ENCODE measurements around the gene BTLA. TPM values are rescaled to one million over a fixed set of nuclear protein-coding genes. Genes with fewer than 3 reads are reported as not detected.

The BTLA gene
- polyA plus RNA-seq, 1 donor from 2014 or later = not detected

DNA sequence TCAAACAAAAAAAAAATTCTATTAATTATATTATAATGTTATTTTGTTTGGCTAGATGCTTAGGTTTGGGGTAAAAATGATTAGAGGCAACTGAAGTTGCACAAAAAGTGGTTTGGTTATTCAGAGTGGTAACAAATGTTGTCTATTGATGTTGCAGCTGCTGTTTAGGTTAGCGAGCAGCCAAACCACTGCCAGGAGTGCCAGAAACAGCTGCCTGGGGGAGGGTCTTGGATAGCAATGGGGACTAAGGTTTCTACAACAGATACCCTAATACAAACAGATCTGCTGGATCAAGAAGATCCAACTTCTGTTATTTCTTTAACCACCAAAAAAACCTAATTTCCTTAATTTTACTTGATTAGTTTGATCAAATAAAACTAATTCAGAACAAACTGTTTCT is 26.6 kb downstream of the BTLA start:
- Histone ChIP-seq H3K79me2 (replicated peaks; ENCODE audit: insufficient read depth, low read length) (no peaks in the 10 kb centered on the region), H3K9ac (ENCODE audit: low read length) (no peak overlapping the region), H3K27me3 (ENCODE audit: insufficient read depth, low read depth, low read length) (no peaks in the 10 kb centered on the region), H3K27ac (ENCODE audit: low read length) (no peak overlapping the region), H3K4me2 (ENCODE audit: low read length) (no peak overlapping the region), H3K36me3 (ENCODE audit: insufficient read depth, low read length) (no peaks in the 10 kb centered on the region), H3F3A (ENCODE audit: insufficient read depth, low read length, poor library complexity, severe bottlenecking) (no peaks in the 10 kb centered on the region), H4K20me1 (ENCODE audit: insufficient read depth) (no peaks in the 10 kb centered on the region), H3K9me3 (ENCODE audit: low read length) (no peaks in the 10 kb centered on the region), H3K4me3 (ENCODE audit: low read length) (no peak overlapping the region), H3K9me2 (ENCODE audit: insufficient read depth, low read length) (no peaks in the 10 kb centered on the region), H2AFZ (ENCODE audit: low read depth, low read length) (no peak overlapping the region)
- TF ChIP-seq RAD21 (conservative IDR thresholded peaks at IDR 0.05) = no peak
- TF ChIP-seq EZH2 (IDR thresholded peaks at IDR 0.05; ENCODE audit: borderline replicate concordance, insufficient read depth, low read length, poor library complexity, severe bottlenecking) = no peak
- no peak for TF ChIP-seq TAF1 (IDR thresholded peaks at IDR 0.05; ENCODE audit: low read depth)
- no peak for TF ChIP-seq EP300 (conservative IDR thresholded peaks at IDR 0.05; ENCODE audit: poor library complexity, severe bottlenecking)
- TF ChIP-seq, protein P1, sequence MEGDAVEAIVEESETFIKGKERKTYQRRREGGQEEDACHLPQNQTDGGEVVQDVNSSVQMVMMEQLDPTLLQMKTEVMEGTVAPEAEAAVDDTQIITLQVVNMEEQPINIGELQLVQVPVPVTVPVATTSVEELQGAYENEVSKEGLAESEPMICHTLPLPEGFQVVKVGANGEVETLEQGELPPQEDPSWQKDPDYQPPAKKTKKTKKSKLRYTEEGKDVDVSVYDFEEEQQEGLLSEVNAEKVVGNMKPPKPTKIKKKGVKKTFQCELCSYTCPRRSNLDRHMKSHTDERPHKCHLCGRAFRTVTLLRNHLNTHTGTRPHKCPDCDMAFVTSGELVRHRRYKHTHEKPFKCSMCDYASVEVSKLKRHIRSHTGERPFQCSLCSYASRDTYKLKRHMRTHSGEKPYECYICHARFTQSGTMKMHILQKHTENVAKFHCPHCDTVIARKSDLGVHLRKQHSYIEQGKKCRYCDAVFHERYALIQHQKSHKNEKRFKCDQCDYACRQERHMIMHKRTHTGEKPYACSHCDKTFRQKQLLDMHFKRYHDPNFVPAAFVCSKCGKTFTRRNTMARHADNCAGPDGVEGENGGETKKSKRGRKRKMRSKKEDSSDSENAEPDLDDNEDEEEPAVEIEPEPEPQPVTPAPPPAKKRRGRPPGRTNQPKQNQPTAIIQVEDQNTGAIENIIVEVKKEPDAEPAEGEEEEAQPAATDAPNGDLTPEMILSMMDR (IDR thresholded peaks at IDR 0.05; ENCODE audit: poor library complexity, severe bottlenecking) = no peak
- TF ChIP-seq SMC3 (conservative IDR thresholded peaks at IDR 0.05; ENCODE audit: poor library complexity) = no peak

DNA sequence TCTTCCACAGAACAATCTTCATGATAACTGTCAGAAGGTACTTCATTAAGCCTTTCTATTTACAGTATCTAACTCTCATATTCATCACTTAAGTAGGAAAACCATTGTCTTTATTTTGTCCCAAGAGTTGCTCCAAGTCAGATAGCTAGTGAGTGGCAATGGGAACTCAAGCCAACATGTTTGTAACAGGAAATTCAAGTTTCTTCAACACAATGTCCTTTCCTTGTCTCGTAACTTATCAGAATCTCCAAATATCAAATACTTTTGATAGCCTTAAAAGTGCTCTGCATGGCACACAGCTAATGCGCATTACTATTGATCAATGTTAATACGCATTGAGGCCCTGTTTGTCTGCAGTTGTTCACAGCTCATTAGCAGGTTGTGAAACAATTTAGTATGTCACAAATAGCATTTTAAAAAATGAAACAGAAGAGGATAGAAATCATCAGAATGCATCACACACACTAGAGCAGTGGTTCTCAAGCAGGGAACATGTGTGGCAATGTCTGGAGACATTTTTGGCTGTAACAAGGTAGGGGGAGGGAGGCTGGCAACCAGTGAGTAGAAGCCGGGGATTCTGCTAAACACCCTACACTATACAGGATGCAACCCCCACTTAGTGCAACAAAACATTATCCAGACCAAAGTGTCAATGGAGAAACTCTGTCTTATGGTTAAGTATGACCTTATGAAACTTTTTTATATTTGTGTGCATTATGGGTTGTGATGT is 27.5 kb downstream of the BTLA start:
- Histone ChIP-seq H3K27ac (ENCODE audit: low read length) (no peak overlapping the region), H3K9ac (ENCODE audit: low read length) (no peak overlapping the region), H3K36me3 (ENCODE audit: insufficient read depth, low read length) (no peaks in the 10 kb centered on the region), H3K9me2 (ENCODE audit: insufficient read depth, low read length) (no peaks in the 10 kb centered on the region), H3K4me2 (ENCODE audit: low read length) (no peak overlapping the region), H3K79me2 (replicated peaks; ENCODE audit: insufficient read depth, low read length) (no peaks in the 10 kb centered on the region), H2AFZ (ENCODE audit: low read depth, low read length) (no peak overlapping the region), H3K4me3 (ENCODE audit: low read length) (no peak overlapping the region), H3F3A (ENCODE audit: insufficient read depth, low read length, poor library complexity, severe bottlenecking) (no peaks in the 10 kb centered on the region), H3K9me3 (ENCODE audit: low read length) (no peaks in the 10 kb centered on the region), H3K27me3 (ENCODE audit: insufficient read depth, low read depth, low read length) (no peaks in the 10 kb centered on the region), H4K20me1 (ENCODE audit: insufficient read depth) (no peaks in the 10 kb centered on the region)
- TF ChIP-seq SMC3 (conservative IDR thresholded peaks at IDR 0.05; ENCODE audit: poor library complexity) = no peak
- no peak for TF ChIP-seq TAF1 (IDR thresholded peaks at IDR 0.05; ENCODE audit: low read depth)
- no peak for TF ChIP-seq EP300 (conservative IDR thresholded peaks at IDR 0.05; ENCODE audit: poor library complexity, severe bottlenecking)
- TF ChIP-seq, protein P2, sequence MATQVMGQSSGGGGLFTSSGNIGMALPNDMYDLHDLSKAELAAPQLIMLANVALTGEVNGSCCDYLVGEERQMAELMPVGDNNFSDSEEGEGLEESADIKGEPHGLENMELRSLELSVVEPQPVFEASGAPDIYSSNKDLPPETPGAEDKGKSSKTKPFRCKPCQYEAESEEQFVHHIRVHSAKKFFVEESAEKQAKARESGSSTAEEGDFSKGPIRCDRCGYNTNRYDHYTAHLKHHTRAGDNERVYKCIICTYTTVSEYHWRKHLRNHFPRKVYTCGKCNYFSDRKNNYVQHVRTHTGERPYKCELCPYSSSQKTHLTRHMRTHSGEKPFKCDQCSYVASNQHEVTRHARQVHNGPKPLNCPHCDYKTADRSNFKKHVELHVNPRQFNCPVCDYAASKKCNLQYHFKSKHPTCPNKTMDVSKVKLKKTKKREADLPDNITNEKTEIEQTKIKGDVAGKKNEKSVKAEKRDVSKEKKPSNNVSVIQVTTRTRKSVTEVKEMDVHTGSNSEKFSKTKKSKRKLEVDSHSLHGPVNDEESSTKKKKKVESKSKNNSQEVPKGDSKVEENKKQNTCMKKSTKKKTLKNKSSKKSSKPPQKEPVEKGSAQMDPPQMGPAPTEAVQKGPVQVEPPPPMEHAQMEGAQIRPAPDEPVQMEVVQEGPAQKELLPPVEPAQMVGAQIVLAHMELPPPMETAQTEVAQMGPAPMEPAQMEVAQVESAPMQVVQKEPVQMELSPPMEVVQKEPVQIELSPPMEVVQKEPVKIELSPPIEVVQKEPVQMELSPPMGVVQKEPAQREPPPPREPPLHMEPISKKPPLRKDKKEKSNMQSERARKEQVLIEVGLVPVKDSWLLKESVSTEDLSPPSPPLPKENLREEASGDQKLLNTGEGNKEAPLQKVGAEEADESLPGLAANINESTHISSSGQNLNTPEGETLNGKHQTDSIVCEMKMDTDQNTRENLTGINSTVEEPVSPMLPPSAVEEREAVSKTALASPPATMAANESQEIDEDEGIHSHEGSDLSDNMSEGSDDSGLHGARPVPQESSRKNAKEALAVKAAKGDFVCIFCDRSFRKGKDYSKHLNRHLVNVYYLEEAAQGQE (IDR thresholded peaks at IDR 0.05; ENCODE audit: borderline replicate concordance) = no peak
- TF ChIP-seq RAD21 (conservative IDR thresholded peaks at IDR 0.05) = no peak
- TF ChIP-seq, protein P1 (IDR thresholded peaks at IDR 0.05; ENCODE audit: poor library complexity, severe bottlenecking) = no peak
- no peak for TF ChIP-seq MXI1 (conservative IDR thresholded peaks at IDR 0.05; ENCODE audit: poor library complexity, severe bottlenecking)
- no peak for TF ChIP-seq EZH2 (IDR thresholded peaks at IDR 0.05; ENCODE audit: borderline replicate concordance, insufficient read depth, low read length, poor library complexity, severe bottlenecking)
- no peak for TF ChIP-seq POLR2AphosphoS5 (IDR thresholded peaks at IDR 0.05)

Data from neural cell (in vitro differentiated cells).